ENCODE results near the gene ADGRG1.

- TF ChIP-seq CTCF (conservative IDR thresholded peaks at IDR 0.05 in 1 of 2, IDR thresholded peaks at IDR 0.05 in 1 of 2; ENCODE audit: low read depth in 1 of 2, low read length in 2 of 2) (peak; percentile 91 to 99), EZH2 (IDR thresholded peaks at IDR 0.05; ENCODE audit: low read length, missing control alignments) (no peak)
Observed at GRCh38 chr16:57591086-57591869, 37.2 kb upstream of the ADGRG1 start.
